Spleen (tissue), 11 donors: ENCODE data around the gene UBE2QL1. TPM values are rescaled to one million over a fixed set of nuclear protein-coding genes. Genes with fewer than 3 reads are reported as not detected.

Experiments used
- DNase-seq: peaks from one replicate; pipeline ENCODE4 v3.0.0-alpha.2; 2020
- H3K27ac ChIP-seq, 8 donors: fragments of 200-600 bp; sonication (generic) in 7 of 8; 1 replicate in 4 of 8; 2 replicates in 4 of 8; pipeline versions ENCODE4 v1.5.0 to v1.8.0; 2016 to 2021; ENCODE audit warnings: inconsistent platforms in 4 of 8, mild to moderate bottlenecking in 4 of 8, moderate library complexity in 1 of 8
- H3K27me3 ChIP-seq, 7 donors: fragments of 200-600 bp; sonication (generic) in 6 of 7; replicated peaks in 1 of 7; 1 replicate in 4 of 7; 2 replicates in 3 of 7; pipeline versions ENCODE4 v1.5.0 to v1.8.0; 2016 to 2021; ENCODE audit warnings: inconsistent platforms in 3 of 7, mild to moderate bottlenecking in 1 of 7
- H3K36me3 ChIP-seq, 6 donors: fragments of 200-600 bp; sonication (generic) in 5 of 6; 1 replicate in 4 of 6; 2 replicates in 2 of 6; pipeline versions ENCODE4 v1.5.0 to v1.8.0; 2016 to 2021; ENCODE audit warnings: inconsistent platforms in 2 of 6
- H3K4me1 ChIP-seq, 6 donors: fragments of 200-600 bp; sonication (generic) in 5 of 6; 1 replicate in 3 of 6; 2 replicates in 3 of 6; pipeline versions ENCODE4 v1.5.0 to v1.8.0; 2016 to 2021; ENCODE audit warnings: inconsistent platforms in 3 of 6
- H3K4me3 ChIP-seq, 8 donors: fragments of 200-600 bp; sonication (generic) in 7 of 8; 1 replicate in 4 of 8; 2 replicates in 4 of 8; pipeline versions ENCODE4 v1.5.0 to v1.8.0; 2016 to 2021; ENCODE audit warnings: inconsistent platforms in 4 of 8, mild to moderate bottlenecking in 4 of 8, moderate library complexity in 2 of 8
- H3K9me3 ChIP-seq, 8 donors: fragments of 200-600 bp; sonication (generic) in 7 of 8; 1 replicate in 4 of 8; 2 replicates in 4 of 8; pipeline versions ENCODE4 v1.5.0 to v1.8.0; 2016 to 2021; ENCODE audit warnings: inconsistent platforms in 4 of 8
- CTCF ChIP-seq, 11 experiments: fragments of 200-600 bp in 7 of 11; fragments of 450-650 bp in 4 of 11; sonication (generic) in 4 of 11; IDR thresholded peaks in 8 of 11; conservative IDR thresholded peaks in 3 of 11; 1 replicate in 7 of 11; 2 replicates in 4 of 11; pipeline versions ENCODE4 v1.4.0 to v1.8.0; 2016 to 2021; ENCODE audit warnings: antibody characterized with exemption in 11 of 11, inconsistent platforms in 4 of 11, mild to moderate bottlenecking in 1 of 11
- POLR2A ChIP-seq, 3 donors: fragments of 450-650 bp; IDR thresholded peaks; one replicate each; pipeline ENCODE4 v1.5.1; 2017; ENCODE audit warnings: antibody characterized with exemption in 3 of 3, mild to moderate bottlenecking in 1 of 3
- POLR2AphosphoS5 ChIP-seq, 3 donors: sonication (generic); formaldehyde crosslinking; IDR thresholded peaks; one replicate each; pipeline ENCODE4 v1.5.1; 2017; ENCODE audit warnings: antibody characterized with exemption in 3 of 3
- WGBS, 5 donors: extraction: QIAGEN DNeasy Blood & Tissue Kit in 3 of 5; methylation state at CpG; one replicate each; pipeline versions ENCODE4 v1.1.5 to v1.1.7; 2013 to 2018; 5-methylcytosine and 5-hydroxymethylcytosine counted together
- intact Hi-C: fragments of 100-400 bp; cut with DNase I; formaldehyde crosslinking; loops from one replicate; pipeline ENCODE4 v1.15.0; 2023; ENCODE audit warnings: low total_unique reads
- polyA plus RNA-seq, 3 donors: library from polyadenylated mRNA; stranded (reverse); fragments of 200-250 nt; gene quantifications; one replicate each; pipeline ENCODE4 v1.2.1, GENCODE V29; 2013
- total RNA-seq, 7 donors: library from RNA; depleted of rRNA in 3 of 7; stranded (reverse); fragments of >200 nt in 3 of 7; fragmentation: NEBNext Ultra II Directional in 4 of 7; extraction: Animal tissue kit (Norgen Biotek cat#: 25700) in 4 of 7; gene quantifications; one replicate each; pipeline versions ENCODE4 v1.1.0 to v1.2.1, GENCODE V29; 2016 to 2021
- donor health status: healthy with polysubstance abuse.
- donor health status: DM: no; HTN: no; CAD: no; lungs with moderate emphysema.
- donor health status: DM: no; HTN: no; CAD: no.
- donor health status: Bipolar disorder and iron deficiency.
- donor health status: healthy.
- donor health status: DM: no; HTN: no; CAD: no.
- donor health status: DM: yes; HTN: yes; CAD: no.

Gene UBE2QL1
- total and polyA plus RNA-seq, 10 donors, result 0.03 to 0.77 (median 0.20) TPM; not detected in 1

- DNase-seq, result no peak
- TF ChIP-seq POLR2A (IDR thresholded peaks at IDR 0.05) (no peak), POLR2AphosphoS5 (IDR thresholded peaks at IDR 0.05) (no peak), CTCF (IDR thresholded peaks at IDR 0.05 in 8 of 11, conservative IDR thresholded peaks at IDR 0.05 in 3 of 11) (no peak)
- intact Hi-C loops, result no loop called here
- Histone ChIP-seq H3K27me3 (peaks cover 0 to 26% (median 0%) of the 10 kb centered on the region in 7 donors), H3K36me3 (no peaks in the 10 kb centered on the region), H3K4me1 (no peaks in the 10 kb centered on the region), H3K27ac (no peak overlapping the region), H3K9me3 (peaks cover 0 to 10% (median 8%) of the 10 kb centered on the region in 8 donors), H3K4me3 (no peak overlapping the region)
- WGBS, 5 donors, result 62 to 69% (median 65%) methylated on average over 11 of the region's 11 CpGs
Observed at GRCh38 chr5:6505783-6506557, 57.3 kb downstream of the UBE2QL1 start.

- intact Hi-C loops, result no loop called here
- H3K36me3 ChIP-seq, result no peaks in the 10 kb centered on the region
- H3K27me3 ChIP-seq, result peaks cover 0 to 30% (median 0%) of the 10 kb centered on the region in 7 donors
- 28 to 56% (median 43%) methylated on average over 15 to 16 of the region's 16 CpGs for WGBS, 5 donors
- H3K27ac ChIP-seq, result no peak overlapping the region
- peaks cover 0 to 10% (median 8%) of the 10 kb centered on the region in 8 donors for H3K9me3 ChIP-seq
- no peak overlapping the region for H3K4me3 ChIP-seq
- no peak for DNase-seq
- no peaks in the 10 kb centered on the region for H3K4me1 ChIP-seq
- TF ChIP-seq POLR2AphosphoS5 (IDR thresholded peaks at IDR 0.05) (no peak), POLR2A (IDR thresholded peaks at IDR 0.05) (no peak), CTCF (IDR thresholded peaks at IDR 0.05 in 8 of 11, conservative IDR thresholded peaks at IDR 0.05 in 3 of 11) (no peak)
Observed at GRCh38 chr5:6506611-6507010, 58.0 kb downstream of the UBE2QL1 start.

GRCh38 chr5:6508931-6509330 is 60.3 kb downstream of the UBE2QL1 start:
- 85 to 91% (median 88%) methylated on average over 10 to 11 of the region's 11 CpGs for WGBS, 5 donors
- H3K4me1 ChIP-seq, result no peaks in the 10 kb centered on the region
- peaks cover 0 to 24% (median 0%) of the 10 kb centered on the region in 7 donors for H3K27me3 ChIP-seq
- intact Hi-C loops, result no loop called here
- TF ChIP-seq CTCF (IDR thresholded peaks at IDR 0.05 in 8 of 11, conservative IDR thresholded peaks at IDR 0.05 in 3 of 11) (no peak), POLR2AphosphoS5 (IDR thresholded peaks at IDR 0.05) (no peak), POLR2A (IDR thresholded peaks at IDR 0.05) (no peak)
- no peaks in the 10 kb centered on the region for H3K36me3 ChIP-seq
- DNase-seq, result no peak
- H3K27ac ChIP-seq, result no peak overlapping the region
- no peak overlapping the region for H3K4me3 ChIP-seq
- H3K9me3 ChIP-seq, result no peaks in the 10 kb centered on the region

GRCh38 chr5:6510132-6510531 is 61.5 kb downstream of the UBE2QL1 start:
- no peak overlapping the region for H3K27ac ChIP-seq
- no peak overlapping the region for H3K4me3 ChIP-seq
- H3K27me3 ChIP-seq, result peaks cover 0 to 18% (median 0%) of the 10 kb centered on the region in 7 donors
- no peaks in the 10 kb centered on the region for H3K4me1 ChIP-seq
- TF ChIP-seq CTCF (IDR thresholded peaks at IDR 0.05 in 8 of 11, conservative IDR thresholded peaks at IDR 0.05 in 3 of 11), result no peak
- no peak for TF ChIP-seq POLR2AphosphoS5 (IDR thresholded peaks at IDR 0.05)
- TF ChIP-seq POLR2A (IDR thresholded peaks at IDR 0.05), result no peak
- WGBS, 5 donors, result 70 to 90% (median 84%) methylated on average over 2 of the region's 2 CpGs
- no peaks in the 10 kb centered on the region for H3K36me3 ChIP-seq
- intact Hi-C loops, result no loop called here
- no peaks in the 10 kb centered on the region for H3K9me3 ChIP-seq
- no peak for DNase-seq
